ENCODE results near the gene COLGALT1.
A peak's percentile ranks its signal among the peaks of the same experiment; 100 is the strongest.
"Not testable (repeated sequence)": the region's sequence is repeated elsewhere in the genome, so short reads cannot be mapped to it uniquely, and the experiment has no call there.

The COLGALT1 gene

DNA sequence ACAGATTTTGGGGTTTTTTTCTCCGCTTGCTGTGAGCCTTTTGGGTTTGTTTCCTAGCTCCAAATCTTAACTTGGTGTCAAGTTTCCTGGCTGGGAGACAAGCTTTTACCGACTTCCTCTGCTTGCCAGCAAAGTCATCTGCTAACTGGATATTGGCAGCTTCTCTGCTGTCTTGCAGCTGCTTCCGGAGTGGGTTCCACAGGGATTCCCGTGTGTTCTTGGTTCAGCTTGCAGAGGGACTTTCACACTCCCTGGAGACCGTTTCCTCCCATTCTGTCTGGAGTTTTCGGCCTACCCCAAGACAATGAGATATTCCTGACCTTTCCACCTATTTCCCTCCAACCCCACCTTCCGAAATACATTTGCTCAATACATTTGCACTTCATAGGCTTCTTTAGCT, 2.2 kb upstream of the COLGALT1 start:
- ATAC-seq (replicated peaks; ENCODE audit: extremely low read depth, poor library complexity, severe bottlenecking) (no peak), DNase-seq (ENCODE audit: low spot score in 2 of 2) (no peak)
- Mint-ChIP-seq H3K9me3 (no peaks in the 10 kb centered on the region), H3K4me1 (peaks cover 12% of the 10 kb centered on the region), H3K4me3 (no peak overlapping the region), H3K36me3 (ENCODE audit: insufficient read depth) (peaks cover 3% of the 10 kb centered on the region), H3K27ac (ENCODE audit: low read depth) (no peak overlapping the region), H3K27me3 (no peaks in the 10 kb centered on the region)

- Mint-ChIP-seq H3K4me3 (peak overlapping the region; percentile 83), H3K27me3 (no peaks in the 10 kb centered on the region), H3K27ac (ENCODE audit: low read depth) (peak overlapping the region; percentile 13), H3K9me3 (no peaks in the 10 kb centered on the region), H3K4me1 (peaks cover 16% of the 10 kb centered on the region), H3K36me3 (ENCODE audit: insufficient read depth) (peaks cover 5% of the 10 kb centered on the region)
- ATAC-seq (replicated peaks; ENCODE audit: extremely low read depth, poor library complexity, severe bottlenecking): no peak
- no peak for DNase-seq (ENCODE audit: low spot score in 2 of 2)
Measured at GRCh38 chr19:17554968-17555479, 425 bp upstream of the COLGALT1 start.

DNA sequence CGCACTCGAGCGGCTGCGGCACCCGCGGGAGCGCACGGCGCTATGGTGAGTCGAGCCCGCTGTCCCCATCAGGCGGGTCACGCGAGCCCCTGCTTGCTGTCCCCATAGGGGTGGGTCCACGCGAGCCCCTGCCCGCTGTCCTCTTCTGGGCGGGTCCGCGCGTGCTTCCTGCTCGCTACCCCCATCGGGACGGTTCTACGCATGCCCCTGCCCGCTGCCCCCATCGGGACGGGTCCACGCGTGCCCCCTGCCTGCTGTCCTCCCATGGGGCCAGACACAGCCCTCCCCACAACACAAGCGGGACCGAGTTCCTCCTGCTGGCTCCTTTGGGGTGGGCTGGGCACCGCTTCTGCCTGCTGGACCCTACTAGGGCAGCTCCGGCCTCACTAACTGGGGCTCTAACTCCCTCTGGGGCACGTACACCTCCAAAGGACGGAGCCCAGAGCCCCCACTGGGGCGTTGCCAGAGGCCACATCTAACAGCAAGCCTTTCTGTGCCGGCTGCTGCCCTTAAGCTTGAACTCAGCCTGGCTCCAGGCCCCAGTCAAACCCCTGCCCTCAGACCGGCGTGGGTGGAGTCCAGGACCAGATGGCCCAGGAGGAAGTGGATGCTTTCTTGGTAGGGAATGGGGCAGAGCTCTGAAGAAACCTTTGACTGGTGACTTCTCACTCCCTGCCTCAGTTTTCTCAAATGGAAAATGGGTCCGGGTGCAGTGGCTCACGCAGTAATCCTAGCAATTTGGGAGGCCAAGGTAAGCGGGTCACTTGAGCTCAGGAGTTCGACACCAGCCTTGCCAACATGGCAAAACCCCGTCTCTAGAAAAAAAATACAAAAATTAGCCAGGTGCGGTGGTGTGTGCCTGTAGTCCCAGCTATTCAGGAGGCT, 722 bp downstream of the COLGALT1 start:
- peak; percentile 15 for ATAC-seq (replicated peaks; ENCODE audit: extremely low read depth, poor library complexity, severe bottlenecking)
- no peak overlapping the region for H3K27ac Mint-ChIP-seq (ENCODE audit: low read depth)
- H3K27me3 Mint-ChIP-seq: no peaks in the 10 kb centered on the region
- H3K36me3 Mint-ChIP-seq (ENCODE audit: insufficient read depth): peaks cover 15% of the 10 kb centered on the region
- peaks cover 22% of the 10 kb centered on the region for H3K4me1 Mint-ChIP-seq
- no peak for DNase-seq (ENCODE audit: low spot score in 2 of 2)
- H3K9me3 Mint-ChIP-seq: no peaks in the 10 kb centered on the region
- H3K4me3 Mint-ChIP-seq: peak overlapping the region; percentile 83

GRCh38 chr19:17556995-17557394, 1.5 kb downstream of the COLGALT1 start:
- H3K27ac Mint-ChIP-seq (ENCODE audit: low read depth): no peak overlapping the region
- H3K4me3 Mint-ChIP-seq: peak overlapping the region; percentile 83
- peaks cover 20% of the 10 kb centered on the region for H3K36me3 Mint-ChIP-seq (ENCODE audit: insufficient read depth)
- no peaks in the 10 kb centered on the region for H3K27me3 Mint-ChIP-seq
- peaks cover 22% of the 10 kb centered on the region for H3K4me1 Mint-ChIP-seq
- DNase-seq (ENCODE audit: low spot score in 2 of 2): no peak
- no peaks in the 10 kb centered on the region for H3K9me3 Mint-ChIP-seq
- ATAC-seq (replicated peaks; ENCODE audit: extremely low read depth, poor library complexity, severe bottlenecking): no peak

DNA sequence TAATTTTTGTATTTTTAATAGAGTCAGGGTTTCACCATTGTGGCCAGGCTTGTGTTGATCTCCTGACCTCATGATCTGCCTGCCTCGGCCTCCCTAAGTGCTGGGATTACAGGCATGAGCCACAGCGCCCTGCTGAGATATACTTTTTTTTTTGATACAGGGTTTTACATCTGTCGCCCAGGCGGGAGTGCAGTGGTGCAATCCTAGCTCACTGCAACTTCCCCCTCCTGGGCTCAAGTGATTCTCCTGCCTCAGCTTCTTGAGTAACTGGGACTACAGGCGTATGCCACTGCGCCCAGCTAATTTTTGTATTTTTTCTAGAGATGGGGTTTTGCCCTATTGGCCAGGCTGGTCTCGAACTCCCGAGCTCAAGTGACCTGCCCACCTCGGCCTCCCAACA, 2.0 kb downstream of the COLGALT1 start:
- Mint-ChIP-seq H3K9me3 (no peaks in the 10 kb centered on the region), H3K4me3 (peak overlapping the region; percentile 83), H3K4me1 (peaks cover 22% of the 10 kb centered on the region), H3K36me3 (ENCODE audit: insufficient read depth) (peaks cover 25% of the 10 kb centered on the region), H3K27ac (ENCODE audit: low read depth) (no peak overlapping the region), H3K27me3 (no peaks in the 10 kb centered on the region)
- DNase-seq (ENCODE audit: low spot score in 2 of 2): no peak
- ATAC-seq (replicated peaks; ENCODE audit: extremely low read depth, poor library complexity, severe bottlenecking): no peak

- no peak for ATAC-seq (replicated peaks; ENCODE audit: extremely low read depth, poor library complexity, severe bottlenecking)
- Mint-ChIP-seq H3K4me1 (peaks cover 23% of the 10 kb centered on the region), H3K27ac (ENCODE audit: low read depth) (peak overlapping the region; percentile 2), H3K36me3 (ENCODE audit: insufficient read depth) (peaks cover 36% of the 10 kb centered on the region), H3K27me3 (no peaks in the 10 kb centered on the region), H3K9me3 (no peaks in the 10 kb centered on the region), H3K4me3 (no peak overlapping the region)
- DNase-seq (ENCODE audit: low spot score in 2 of 2): no peak
Measured at GRCh38 chr19:17560205-17560595, 4.8 kb downstream of the COLGALT1 start.

DNA sequence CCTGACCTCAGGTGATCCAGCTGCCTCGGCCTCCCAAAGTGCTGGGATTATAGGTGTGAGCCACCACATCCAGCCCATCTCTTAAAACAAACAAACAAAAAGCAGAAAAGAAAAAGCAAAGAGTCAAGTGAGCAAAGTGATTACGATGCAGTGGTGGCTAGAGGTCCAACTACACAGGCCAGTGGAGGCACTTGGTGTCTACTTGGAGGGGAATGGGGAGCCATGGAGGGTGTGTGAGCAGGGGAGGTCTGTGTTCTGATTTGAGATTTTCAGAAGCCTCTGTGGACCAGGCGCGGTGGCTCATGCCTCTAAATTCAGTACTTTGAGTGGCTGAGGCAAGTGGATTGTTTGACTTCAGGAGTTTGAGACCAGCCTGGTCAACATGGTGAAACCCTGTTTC, 6.6 kb downstream of the COLGALT1 start:
- DNase-seq (ENCODE audit: low spot score in 2 of 2) (no peak), ATAC-seq (replicated peaks; ENCODE audit: extremely low read depth, poor library complexity, severe bottlenecking) (no peak)
- H3K36me3 Mint-ChIP-seq (ENCODE audit: insufficient read depth): peaks cover 35% of the 10 kb centered on the region
- H3K9me3 Mint-ChIP-seq: no peaks in the 10 kb centered on the region
- H3K27ac Mint-ChIP-seq (ENCODE audit: low read depth): no peak overlapping the region
- peaks cover 16% of the 10 kb centered on the region for H3K4me1 Mint-ChIP-seq
- no peaks in the 10 kb centered on the region for H3K27me3 Mint-ChIP-seq
- H3K4me3 Mint-ChIP-seq: no peak overlapping the region

- peaks cover 16% of the 10 kb centered on the region for H3K4me1 Mint-ChIP-seq
- H3K4me3 Mint-ChIP-seq: no peak overlapping the region
- peaks cover 36% of the 10 kb centered on the region for H3K36me3 Mint-ChIP-seq (ENCODE audit: insufficient read depth)
- H3K9me3 Mint-ChIP-seq: no peaks in the 10 kb centered on the region
- H3K27ac Mint-ChIP-seq (ENCODE audit: low read depth): no peak overlapping the region
- no peak for ATAC-seq (replicated peaks; ENCODE audit: extremely low read depth, poor library complexity, severe bottlenecking)
- H3K27me3 Mint-ChIP-seq: no peaks in the 10 kb centered on the region
- DNase-seq (ENCODE audit: low spot score in 2 of 2): no peak
Measured at GRCh38 chr19:17562561-17562960, 7.1 kb downstream of the COLGALT1 start.

DNA sequence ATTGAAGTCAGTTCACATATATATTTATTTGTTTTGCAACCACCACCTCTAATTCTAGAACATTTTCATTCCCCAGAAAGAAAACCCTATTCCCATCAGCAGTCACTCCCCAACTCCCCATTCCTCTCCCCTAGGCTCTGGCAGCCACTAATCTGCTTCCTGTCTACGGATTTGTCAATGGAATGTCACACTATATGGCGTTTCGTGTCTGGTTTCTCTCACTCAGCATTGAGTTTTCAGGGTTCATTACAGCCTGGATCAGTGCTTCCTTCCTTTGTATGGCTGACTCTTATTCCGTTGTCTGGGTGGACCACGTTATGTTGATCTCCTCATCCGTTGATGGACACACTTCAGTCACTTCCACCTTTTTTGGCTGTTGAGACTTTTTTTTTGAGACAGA, 9.3 kb downstream of the COLGALT1 start:
- H3K4me1 Mint-ChIP-seq: peaks cover 11% of the 10 kb centered on the region
- ATAC-seq (replicated peaks; ENCODE audit: extremely low read depth, poor library complexity, severe bottlenecking): no peak
- H3K36me3 Mint-ChIP-seq (ENCODE audit: insufficient read depth): peaks cover 47% of the 10 kb centered on the region
- no peak overlapping the region for H3K27ac Mint-ChIP-seq (ENCODE audit: low read depth)
- H3K27me3 Mint-ChIP-seq: no peaks in the 10 kb centered on the region
- no peak overlapping the region for H3K4me3 Mint-ChIP-seq
- DNase-seq (ENCODE audit: low spot score in 2 of 2): no peak
- H3K9me3 Mint-ChIP-seq: no peaks in the 10 kb centered on the region

DNA sequence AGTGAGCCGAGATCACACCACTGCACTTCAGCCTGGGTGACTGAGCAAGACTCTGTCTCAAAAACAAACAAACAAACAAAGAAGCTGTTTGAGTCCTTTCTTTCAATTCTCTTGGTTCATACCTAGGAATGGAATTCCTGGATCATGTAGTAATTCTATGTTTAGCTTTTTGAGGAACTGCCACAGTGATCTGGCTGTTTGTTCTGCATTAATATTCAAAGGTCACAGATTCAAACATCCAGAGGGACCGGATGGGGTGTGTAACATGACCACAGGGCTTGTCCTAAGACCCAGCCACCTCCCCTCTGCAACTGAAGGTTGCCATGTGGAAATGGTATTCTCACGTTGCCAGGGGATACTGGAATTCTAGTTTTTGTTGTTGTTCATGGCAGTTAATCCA, 10.2 kb downstream of the COLGALT1 start:
- no peaks in the 10 kb centered on the region for H3K27me3 Mint-ChIP-seq
- peaks cover 47% of the 10 kb centered on the region for H3K36me3 Mint-ChIP-seq (ENCODE audit: insufficient read depth)
- H3K4me3 Mint-ChIP-seq: no peak overlapping the region
- ATAC-seq (replicated peaks; ENCODE audit: extremely low read depth, poor library complexity, severe bottlenecking): no peak
- no peak for DNase-seq (ENCODE audit: low spot score in 2 of 2)
- no peaks in the 10 kb centered on the region for H3K9me3 Mint-ChIP-seq
- H3K4me1 Mint-ChIP-seq: peaks cover 5% of the 10 kb centered on the region
- no peak overlapping the region for H3K27ac Mint-ChIP-seq (ENCODE audit: low read depth)

GRCh38 chr19:17567940-17568339, 12.5 kb downstream of the COLGALT1 start:
- Mint-ChIP-seq H3K4me3 (no peak overlapping the region), H3K27me3 (no peaks in the 10 kb centered on the region), H3K36me3 (ENCODE audit: insufficient read depth) (peaks cover 49% of the 10 kb centered on the region), H3K9me3 (no peaks in the 10 kb centered on the region), H3K4me1 (peaks cover 5% of the 10 kb centered on the region), H3K27ac (ENCODE audit: low read depth) (no peak overlapping the region)
- no peak for DNase-seq (ENCODE audit: low spot score in 2 of 2)
- no peak for ATAC-seq (replicated peaks; ENCODE audit: extremely low read depth, poor library complexity, severe bottlenecking)

DNA sequence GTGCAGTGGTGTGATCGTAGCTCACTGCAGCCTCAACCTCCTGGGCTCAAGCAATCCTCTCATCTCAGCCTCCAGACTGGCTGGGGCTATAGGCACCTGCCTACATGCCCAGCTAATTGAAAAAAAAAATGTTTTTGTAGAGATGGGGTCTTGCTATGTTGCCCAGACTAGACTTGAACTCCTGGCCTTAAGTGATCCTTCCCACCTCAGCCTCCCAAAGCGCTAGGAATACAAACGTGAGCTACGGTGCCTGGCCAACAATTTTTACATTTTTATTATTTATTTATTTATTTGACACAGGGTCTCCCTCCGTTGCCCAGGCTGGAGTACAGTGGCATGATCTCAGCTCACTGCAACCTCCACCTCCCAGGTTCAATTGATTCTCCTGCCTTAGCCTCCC, 14.8 kb downstream of the COLGALT1 start:
- H3K4me1 Mint-ChIP-seq; DNase-seq (ENCODE audit: low spot score in 2 of 2); ATAC-seq (replicated peaks; ENCODE audit: extremely low read depth, poor library complexity, severe bottlenecking); H3K9me3 Mint-ChIP-seq; H3K4me3 Mint-ChIP-seq; H3K27ac Mint-ChIP-seq (ENCODE audit: low read depth); H3K27me3 Mint-ChIP-seq: not testable (repeated sequence)
- H3K36me3 Mint-ChIP-seq (ENCODE audit: insufficient read depth): peaks cover 47% of the 10 kb centered on the region

DNA sequence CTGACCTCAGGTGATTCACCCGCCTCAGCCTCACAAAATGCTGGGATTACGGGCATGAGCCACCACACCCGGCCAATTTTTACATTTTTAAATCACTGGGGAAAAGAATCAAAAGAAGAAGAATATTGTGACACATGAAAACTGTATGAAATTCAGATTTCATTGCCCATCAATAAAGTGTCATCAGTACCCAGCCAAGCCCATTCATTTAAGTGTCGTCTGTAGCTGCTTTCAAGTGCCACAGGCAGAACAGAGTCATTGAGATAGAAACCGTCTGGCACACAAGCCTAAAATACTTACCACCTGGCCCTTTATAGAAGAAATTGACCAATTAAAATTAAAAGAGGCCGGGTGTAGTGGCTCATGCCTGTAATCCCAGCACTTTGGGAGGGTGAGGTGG, 15.3 kb downstream of the COLGALT1 start:
- no peaks in the 10 kb centered on the region for H3K27me3 Mint-ChIP-seq
- peaks cover 47% of the 10 kb centered on the region for H3K36me3 Mint-ChIP-seq (ENCODE audit: insufficient read depth)
- H3K9me3 Mint-ChIP-seq: no peaks in the 10 kb centered on the region
- ATAC-seq (replicated peaks; ENCODE audit: extremely low read depth, poor library complexity, severe bottlenecking): no peak
- DNase-seq (ENCODE audit: low spot score in 2 of 2): no peak
- no peak overlapping the region for H3K4me3 Mint-ChIP-seq
- no peaks in the 10 kb centered on the region for H3K4me1 Mint-ChIP-seq
- no peak overlapping the region for H3K27ac Mint-ChIP-seq (ENCODE audit: low read depth)

Data from central memory CD8-positive, alpha-beta T cell (primary cell).